LNCaP clone FGC (cell line): ENCODE results near the gene DEFB127.

Source experiments
- DNase-seq: peaks from one replicate; pipeline ENCODE4 v3.0.0-alpha.2; 2011; ENCODE audit warnings: low read depth
- H3K4me3 ChIP-seq: 2 replicates; pipeline ENCODE4 v1.5.1; 2011; ENCODE audit warnings: mild to moderate bottlenecking, low read depth, low read length, control low read depth
- CTCF ChIP-seq: IDR thresholded peaks from 2 replicates; pipeline ENCODE4 v1.5.1; 2012; ENCODE audit warnings: mild to moderate bottlenecking; ENCODE audit not compliant: control insufficient read depth, insufficient read depth; ENCODE audit errors: extremely low read depth

The DEFB127 gene

GRCh38 chr20:152131-152530 is 5.1 kb upstream of the DEFB127 start:
- DNase-seq = no peak
- no peak for TF ChIP-seq CTCF
- H3K4me3 ChIP-seq = no peak overlapping the region

- DNase-seq = no peak
- TF ChIP-seq CTCF = no peak
- H3K4me3 ChIP-seq = no peak overlapping the region
These were observed 7.4 kb downstream of the DEFB127 start for GRCh38 chr20:164618-165017.

GRCh38 chr20:168876-169275 is 11.6 kb downstream of the DEFB127 start:
- no peak for TF ChIP-seq CTCF
- H3K4me3 ChIP-seq = no peak overlapping the region
- DNase-seq = no peak

GRCh38 chr20:184288-184687 is 27.0 kb downstream of the DEFB127 start:
- no peak overlapping the region for H3K4me3 ChIP-seq
- no peak for TF ChIP-seq CTCF
- no peak for DNase-seq

GRCh38 chr20:187733-188132 is 30.5 kb downstream of the DEFB127 start:
- H3K4me3 ChIP-seq = no peak overlapping the region
- no peak for DNase-seq
- TF ChIP-seq CTCF = no peak

- TF ChIP-seq CTCF = no peak
- no peak within 1 kb of the TSS for H3K4me3 ChIP-seq
- DNase-seq = no peak
These were observed 32.4 kb downstream of the DEFB127 start, which contains the start of gene DEFB128 for GRCh38 chr20:189611-190010. TSS of gene DEFB128 (minus strand) at chr20:189711. CDS start at chr20:189623, 88 bp downstream.

GRCh38 chr20:198225-198624 is 41.0 kb downstream of the DEFB127 start:
- no peak for DNase-seq
- no peak overlapping the region for H3K4me3 ChIP-seq
- TF ChIP-seq CTCF = no peak
